Fibroblast of villous mesenchyme (primary cell): ENCODE measurements around the gene TNN. TPM values are rescaled to one million over a fixed set of nuclear protein-coding genes. Genes with fewer than 3 reads are reported as not detected.
A peak's percentile ranks its signal among the peaks of the same experiment; 100 is the strongest.

Experiments used
- DNase-seq: peaks from one replicate; pipeline ENCODE4 v3.0.0-alpha.2; 2010; ENCODE audit warnings: low read depth
- H3K4me3 ChIP-seq: 2 replicates; pipeline ENCODE4 v1.5.1; 2011; ENCODE audit warnings: low read depth, mild to moderate bottlenecking, low read length
- total RNA-seq: library from RNA; depleted of rRNA; stranded (reverse); fragments of >200 nt; gene quantifications from 2 replicates; pipeline ENCODE4 v1.2.3, GENCODE V29; 2012
- TF ChIP-seq, protein P1 (sequence below): IDR thresholded peaks from 2 replicates; pipeline ENCODE4 v1.5.1; 2012; ENCODE audit warnings: low read depth, mild to moderate bottlenecking, low read length; ENCODE audit not compliant: insufficient read depth

The TNN gene
- total RNA-seq, 1 donor = not detected

DNA sequence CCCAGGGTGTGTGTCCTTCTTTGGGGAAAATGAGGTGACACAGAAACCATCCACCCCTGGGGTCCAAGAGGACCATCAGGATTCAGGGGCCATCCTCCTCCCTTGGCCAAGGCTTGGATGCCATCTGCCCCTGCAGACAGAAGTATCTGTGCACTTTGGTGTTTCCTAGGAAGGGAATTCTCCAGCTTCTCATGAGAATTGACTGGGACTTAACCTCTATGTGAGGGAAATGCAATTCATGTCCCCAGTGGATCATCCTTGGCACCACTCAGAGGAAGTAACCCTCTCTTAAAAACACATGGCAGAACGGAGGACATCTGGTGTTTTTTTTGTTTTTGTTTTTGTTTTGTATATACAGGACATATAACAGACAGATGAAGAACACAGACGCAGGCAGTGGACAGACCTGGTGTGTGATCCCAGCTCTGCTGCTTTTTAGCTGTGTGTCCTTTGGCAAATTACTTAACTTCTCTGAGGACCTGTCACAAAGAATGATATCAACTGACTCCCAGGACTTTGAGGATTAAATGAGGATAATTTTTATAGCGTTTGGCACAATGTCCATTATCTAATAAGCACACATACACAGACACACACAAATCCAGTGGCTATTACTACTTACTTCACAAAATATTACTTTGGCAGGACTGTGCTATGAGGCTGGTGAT is 3.8 kb downstream of the TNN start:
- no peak overlapping the region for H3K4me3 ChIP-seq
- DNase-seq = no peak
- TF ChIP-seq, protein P1, sequence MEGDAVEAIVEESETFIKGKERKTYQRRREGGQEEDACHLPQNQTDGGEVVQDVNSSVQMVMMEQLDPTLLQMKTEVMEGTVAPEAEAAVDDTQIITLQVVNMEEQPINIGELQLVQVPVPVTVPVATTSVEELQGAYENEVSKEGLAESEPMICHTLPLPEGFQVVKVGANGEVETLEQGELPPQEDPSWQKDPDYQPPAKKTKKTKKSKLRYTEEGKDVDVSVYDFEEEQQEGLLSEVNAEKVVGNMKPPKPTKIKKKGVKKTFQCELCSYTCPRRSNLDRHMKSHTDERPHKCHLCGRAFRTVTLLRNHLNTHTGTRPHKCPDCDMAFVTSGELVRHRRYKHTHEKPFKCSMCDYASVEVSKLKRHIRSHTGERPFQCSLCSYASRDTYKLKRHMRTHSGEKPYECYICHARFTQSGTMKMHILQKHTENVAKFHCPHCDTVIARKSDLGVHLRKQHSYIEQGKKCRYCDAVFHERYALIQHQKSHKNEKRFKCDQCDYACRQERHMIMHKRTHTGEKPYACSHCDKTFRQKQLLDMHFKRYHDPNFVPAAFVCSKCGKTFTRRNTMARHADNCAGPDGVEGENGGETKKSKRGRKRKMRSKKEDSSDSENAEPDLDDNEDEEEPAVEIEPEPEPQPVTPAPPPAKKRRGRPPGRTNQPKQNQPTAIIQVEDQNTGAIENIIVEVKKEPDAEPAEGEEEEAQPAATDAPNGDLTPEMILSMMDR = no peak

DNA sequence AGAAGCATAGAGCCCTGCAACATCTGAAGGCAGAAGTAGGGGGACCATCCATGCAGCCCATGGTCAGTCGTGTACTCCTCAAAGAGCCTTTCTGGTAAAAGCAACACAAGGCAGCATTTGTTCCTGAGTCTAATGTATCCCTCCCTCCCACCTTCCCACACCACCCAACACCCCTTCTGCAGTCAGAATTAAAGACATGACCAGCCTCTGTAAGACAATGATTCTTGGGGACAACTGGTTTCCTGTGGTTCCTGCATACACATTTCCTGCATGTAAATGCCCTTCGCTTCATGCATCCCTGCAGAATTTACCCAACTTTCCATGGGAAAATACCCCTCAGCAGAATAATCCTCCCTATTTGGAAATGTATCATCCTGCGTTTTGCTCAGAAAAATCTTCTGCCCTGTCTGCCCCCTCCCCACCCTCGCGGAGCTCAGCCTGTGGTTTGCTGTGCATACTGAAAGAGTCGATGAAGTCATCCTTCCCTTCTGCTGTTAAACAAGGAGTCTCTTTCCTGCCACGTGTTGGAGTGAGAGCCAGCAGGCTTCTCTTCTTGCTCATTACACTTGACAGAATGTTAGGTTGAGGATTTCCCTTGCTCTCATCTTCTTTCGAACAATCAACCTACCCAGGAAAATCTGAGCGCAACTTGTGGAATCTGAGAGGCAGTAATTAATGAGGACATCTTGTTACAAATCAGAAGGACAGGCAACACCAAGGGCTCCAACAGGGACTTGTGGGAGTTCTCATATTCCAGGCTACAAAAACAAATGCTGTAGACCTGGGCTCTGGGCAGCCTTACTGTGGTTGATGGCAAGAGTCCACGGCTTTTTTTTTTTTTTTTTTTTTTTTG is 4.7 kb downstream of the TNN start:
- peak; percentile 63 for DNase-seq
- no peak overlapping the region for H3K4me3 ChIP-seq
- TF ChIP-seq, protein P1 = no peak

DNA sequence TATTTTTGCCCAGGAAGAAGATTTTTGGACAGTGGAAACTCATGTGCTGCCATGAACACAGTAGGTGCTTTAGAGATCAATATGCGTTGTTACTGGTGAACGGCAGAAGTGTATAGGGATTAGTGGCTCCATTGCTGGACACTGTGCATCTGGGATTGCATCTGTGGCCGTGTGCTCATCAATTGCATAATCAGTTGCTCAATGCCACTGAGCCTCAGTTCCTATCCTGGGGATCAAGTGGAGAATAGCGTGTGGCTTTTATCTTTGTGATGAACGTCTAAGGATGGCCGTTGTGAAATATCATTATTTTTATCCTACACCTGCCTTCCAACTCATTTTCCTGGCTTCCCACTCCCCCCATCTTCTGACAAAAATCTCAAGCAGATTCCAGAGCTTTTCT is 5.4 kb downstream of the TNN start:
- DNase-seq = peak; percentile 62
- TF ChIP-seq, protein P1 = no peak
- H3K4me3 ChIP-seq = no peak overlapping the region

DNA sequence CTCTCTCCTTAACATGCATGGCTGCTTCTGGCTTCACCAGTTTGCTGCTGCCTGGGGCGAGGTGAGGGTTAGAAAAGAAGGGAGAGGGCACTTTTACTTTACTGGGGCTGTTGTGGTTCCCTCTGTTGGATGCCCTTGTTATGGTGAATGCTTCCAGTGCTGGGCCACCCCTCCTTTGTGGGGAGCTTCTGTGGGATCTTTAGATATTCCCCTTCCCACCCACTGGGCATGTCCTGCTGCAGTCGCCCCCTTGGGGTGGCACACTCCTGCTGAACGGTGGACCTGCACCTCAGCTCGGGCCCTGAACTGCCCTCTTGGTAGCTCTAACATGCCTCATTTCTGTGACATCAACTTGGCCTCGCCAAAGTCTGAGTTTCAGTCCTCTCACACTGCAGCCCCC is 6.0 kb downstream of the TNN start:
- no peak overlapping the region for H3K4me3 ChIP-seq
- TF ChIP-seq, protein P1 = no peak
- DNase-seq = no peak

DNA sequence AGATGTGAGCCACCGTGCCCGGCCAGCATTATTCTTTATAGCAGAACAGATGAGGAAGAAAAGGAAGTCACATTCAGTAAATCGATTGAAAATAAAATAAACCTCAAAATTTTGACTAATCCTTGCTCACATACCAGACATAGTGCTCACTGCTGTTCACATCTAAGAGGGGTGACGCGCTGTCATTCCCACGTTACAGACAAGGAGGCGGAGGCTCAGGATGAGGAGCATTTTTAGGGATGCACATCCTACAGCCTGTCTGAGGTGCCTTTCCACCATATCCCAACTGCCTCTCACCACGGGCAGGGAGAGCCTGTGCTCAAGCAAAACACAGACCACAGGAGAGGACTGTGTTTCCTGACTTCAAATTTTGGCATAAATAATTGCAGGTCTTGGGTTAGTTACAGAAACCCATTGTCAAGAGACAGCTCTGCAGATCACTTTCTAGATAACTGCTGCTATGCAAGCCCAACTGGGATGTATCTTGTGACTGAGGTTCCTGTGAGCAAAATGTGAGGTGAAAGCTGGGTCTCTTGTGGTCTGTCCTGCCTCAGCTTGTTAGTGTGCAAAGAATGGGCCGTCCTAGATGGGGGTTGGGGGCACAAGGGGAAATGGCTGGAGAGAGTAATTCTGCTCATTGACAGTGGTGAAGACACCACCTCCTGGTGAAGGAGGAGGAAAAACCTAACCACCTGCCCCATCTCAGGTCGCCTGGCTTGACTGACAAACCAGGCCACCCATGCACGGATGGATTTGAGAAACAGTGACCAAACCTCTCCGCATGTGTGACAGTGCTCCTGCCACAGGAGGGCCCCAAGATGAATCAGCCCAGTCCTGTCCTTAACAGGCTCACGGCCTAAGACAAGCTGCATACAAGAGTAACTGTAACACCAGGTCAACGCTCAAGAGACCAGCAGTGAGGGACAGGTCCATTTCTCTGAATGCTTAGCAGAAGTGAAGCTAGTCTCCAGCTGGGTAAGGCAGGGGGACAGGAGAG is 8.2 kb downstream of the TNN start:
- no peak overlapping the region for H3K4me3 ChIP-seq
- no peak for DNase-seq
- TF ChIP-seq, protein P1 = no peak

DNA sequence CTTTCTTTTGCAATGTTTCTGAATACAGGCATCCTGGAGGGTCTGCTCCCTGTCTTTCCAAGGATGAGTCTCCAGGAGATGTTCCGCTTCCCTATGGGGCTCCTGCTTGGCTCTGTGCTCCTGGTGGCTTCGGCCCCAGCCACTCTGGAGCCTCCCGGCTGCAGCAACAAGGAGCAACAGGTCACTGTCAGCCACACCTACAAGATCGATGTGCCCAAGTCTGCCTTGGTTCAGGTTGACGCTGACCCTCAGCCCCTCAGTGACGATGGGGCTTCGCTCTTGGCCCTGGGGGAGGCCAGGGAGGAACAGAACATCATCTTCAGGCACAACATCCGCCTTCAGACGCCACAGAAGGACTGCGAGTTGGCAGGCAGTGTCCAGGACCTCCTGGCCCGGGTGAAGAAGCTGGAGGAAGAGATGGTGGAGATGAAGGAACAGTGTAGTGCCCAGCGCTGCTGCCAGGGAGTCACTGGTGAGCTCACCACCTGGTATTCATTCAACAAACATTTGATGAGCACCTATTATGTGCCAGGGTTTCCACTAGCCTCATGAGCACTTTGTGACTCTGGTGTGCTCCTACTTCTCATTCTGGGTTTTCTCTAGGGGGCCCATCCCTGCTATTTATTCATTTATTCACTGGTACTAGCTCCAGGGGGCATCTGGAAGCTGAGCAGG is 9.9 kb downstream of the TNN start:
- H3K4me3 ChIP-seq = no peak overlapping the region
- TF ChIP-seq, protein P1 = no peak
- no peak for DNase-seq
